ENCODE measurements around the gene CRB1. TPM values are rescaled to one million over a fixed set of nuclear protein-coding genes. Genes with fewer than 3 reads are reported as not detected.

Gene CRB1
- total RNA-seq, 1 donor from 2014 or later, result 0.05 TPM

DNA sequence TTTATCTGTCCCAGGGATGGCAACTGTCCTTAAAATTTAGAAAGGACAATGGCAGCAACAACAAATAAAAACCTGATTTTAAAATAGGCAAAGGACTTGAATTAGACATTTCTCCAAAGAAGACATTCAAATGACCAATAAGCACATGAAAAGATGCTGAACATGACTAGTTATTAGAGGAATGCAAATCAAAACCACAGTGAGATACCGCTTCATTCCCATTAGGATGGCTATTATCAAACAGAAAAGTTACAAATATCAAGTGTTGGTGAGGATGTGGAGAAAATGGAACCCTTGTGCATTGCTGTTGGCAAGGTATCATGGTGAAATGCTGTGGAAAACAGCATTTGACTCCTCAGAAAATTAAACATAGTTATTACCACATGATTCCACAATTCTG is 120.7 kb downstream of the CRB1 start:
- DNase-seq, result no peak
- intact Hi-C loops (cut with micrococcal nuclease), result no loop called here
- H3K27me3 ChIP-seq (ENCODE audit: low read depth), result no peaks in the 10 kb centered on the region
- no peaks in the 10 kb centered on the region for H3K36me3 ChIP-seq
- no peaks in the 10 kb centered on the region for H3K4me1 ChIP-seq
- no peaks in the 10 kb centered on the region for H3K9me3 ChIP-seq (replicated peaks)
- TF ChIP-seq, protein P1, sequence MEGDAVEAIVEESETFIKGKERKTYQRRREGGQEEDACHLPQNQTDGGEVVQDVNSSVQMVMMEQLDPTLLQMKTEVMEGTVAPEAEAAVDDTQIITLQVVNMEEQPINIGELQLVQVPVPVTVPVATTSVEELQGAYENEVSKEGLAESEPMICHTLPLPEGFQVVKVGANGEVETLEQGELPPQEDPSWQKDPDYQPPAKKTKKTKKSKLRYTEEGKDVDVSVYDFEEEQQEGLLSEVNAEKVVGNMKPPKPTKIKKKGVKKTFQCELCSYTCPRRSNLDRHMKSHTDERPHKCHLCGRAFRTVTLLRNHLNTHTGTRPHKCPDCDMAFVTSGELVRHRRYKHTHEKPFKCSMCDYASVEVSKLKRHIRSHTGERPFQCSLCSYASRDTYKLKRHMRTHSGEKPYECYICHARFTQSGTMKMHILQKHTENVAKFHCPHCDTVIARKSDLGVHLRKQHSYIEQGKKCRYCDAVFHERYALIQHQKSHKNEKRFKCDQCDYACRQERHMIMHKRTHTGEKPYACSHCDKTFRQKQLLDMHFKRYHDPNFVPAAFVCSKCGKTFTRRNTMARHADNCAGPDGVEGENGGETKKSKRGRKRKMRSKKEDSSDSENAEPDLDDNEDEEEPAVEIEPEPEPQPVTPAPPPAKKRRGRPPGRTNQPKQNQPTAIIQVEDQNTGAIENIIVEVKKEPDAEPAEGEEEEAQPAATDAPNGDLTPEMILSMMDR (IDR thresholded peaks at IDR 0.05; ENCODE audit: borderline replicate concordance), result no peak
- H3K4me3 ChIP-seq, result no peak overlapping the region
- H3K27ac ChIP-seq (replicated peaks), result no peak overlapping the region

DNA sequence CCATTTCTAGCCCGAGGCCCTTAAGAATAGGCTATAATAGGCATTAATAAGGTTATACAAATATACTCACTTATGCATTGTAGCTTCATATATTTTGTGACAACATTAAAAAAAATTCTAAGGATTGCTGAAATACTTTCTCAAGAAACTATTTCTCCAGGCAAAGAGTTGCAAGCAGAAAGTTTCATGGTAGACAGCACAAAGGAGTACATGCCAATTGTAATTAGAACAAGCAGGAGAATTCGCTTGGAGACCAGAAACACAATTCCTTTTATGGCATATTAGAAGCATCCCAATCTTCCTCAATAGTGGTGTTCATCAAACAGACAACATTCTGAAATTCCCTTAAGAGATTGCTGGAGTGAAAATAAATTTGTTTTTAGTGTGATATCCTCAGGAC is 122.8 kb downstream of the CRB1 start:
- Histone ChIP-seq H3K36me3 (no peaks in the 10 kb centered on the region), H3K27ac (replicated peaks) (no peak overlapping the region), H3K9me3 (replicated peaks) (no peaks in the 10 kb centered on the region), H3K4me3 (no peak overlapping the region), H3K27me3 (ENCODE audit: low read depth) (no peaks in the 10 kb centered on the region), H3K4me1 (no peaks in the 10 kb centered on the region)
- TF ChIP-seq, protein P1 (IDR thresholded peaks at IDR 0.05; ENCODE audit: borderline replicate concordance), result no peak
- intact Hi-C loops (cut with micrococcal nuclease), result no loop called here
- DNase-seq, result no peak

DNA sequence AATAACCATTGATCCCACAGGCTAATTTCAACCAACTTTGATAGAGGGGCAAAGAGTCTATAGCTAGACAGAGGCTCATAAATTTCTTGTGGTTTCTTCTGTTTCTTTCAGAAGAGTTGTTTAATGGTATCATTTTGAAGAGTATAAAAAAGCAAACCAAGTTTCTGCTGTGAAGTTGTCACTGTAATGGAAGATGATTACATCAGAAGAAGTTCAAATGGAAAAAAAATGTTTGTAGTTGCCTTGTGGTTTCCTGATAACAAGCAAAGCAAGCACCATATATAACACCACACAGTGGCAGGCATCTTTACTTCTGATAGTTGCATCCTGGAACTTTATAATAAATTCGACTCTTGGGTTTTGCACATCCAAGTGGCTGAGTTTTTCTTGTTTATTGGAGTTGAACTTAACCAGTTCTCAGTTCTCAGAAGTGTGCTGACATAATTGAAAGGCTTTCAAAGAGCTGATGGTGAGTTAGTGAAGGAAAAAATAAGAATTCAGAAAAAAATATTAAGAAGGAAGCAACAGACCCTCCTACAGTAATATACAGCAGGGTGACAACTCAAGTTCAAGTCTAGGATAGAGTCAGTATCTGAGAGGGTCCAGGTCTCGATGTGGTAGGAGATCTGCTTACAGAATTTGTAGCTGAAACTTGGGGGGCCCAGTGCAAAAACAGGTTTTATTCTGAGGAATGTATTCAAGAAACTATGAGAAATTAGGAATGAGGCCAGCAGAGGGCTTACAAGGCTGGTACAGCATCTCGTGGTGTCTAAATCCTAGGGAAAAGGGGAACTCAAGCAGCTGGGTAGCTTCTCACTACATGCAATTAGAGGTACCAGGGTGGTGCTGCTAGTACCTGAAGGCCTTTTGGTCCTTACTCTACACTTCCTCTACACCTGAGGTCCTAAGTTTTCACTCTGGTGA is 123.5 kb downstream of the CRB1 start:
- no peak for DNase-seq
- Histone ChIP-seq H3K4me3 (no peak overlapping the region), H3K4me1 (no peaks in the 10 kb centered on the region), H3K36me3 (no peaks in the 10 kb centered on the region), H3K27ac (replicated peaks) (no peak overlapping the region), H3K27me3 (ENCODE audit: low read depth) (no peaks in the 10 kb centered on the region), H3K9me3 (replicated peaks) (no peaks in the 10 kb centered on the region)
- TF ChIP-seq, protein P1 (IDR thresholded peaks at IDR 0.05; ENCODE audit: borderline replicate concordance), result no peak
- intact Hi-C loops (cut with micrococcal nuclease), result no loop called here

DNA sequence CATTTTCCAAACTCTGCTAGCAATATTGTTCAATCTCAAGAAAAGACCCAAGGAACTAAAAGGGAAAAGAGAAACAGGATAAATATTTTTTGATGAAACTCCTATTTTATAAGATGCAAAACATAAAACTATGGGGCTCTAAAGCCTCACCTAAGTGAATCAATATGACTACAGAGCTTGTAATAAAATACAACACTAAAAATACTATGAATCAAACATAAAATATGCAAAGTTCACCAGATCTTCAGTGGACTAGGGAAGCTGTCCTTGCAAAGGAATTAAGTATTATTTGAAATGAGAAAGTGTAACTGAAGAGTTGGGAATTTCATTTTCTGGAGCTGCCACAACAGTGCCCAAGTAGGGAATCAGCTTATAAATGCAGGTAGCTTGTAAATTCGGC is 124.5 kb downstream of the CRB1 start:
- Histone ChIP-seq H3K4me1 (no peaks in the 10 kb centered on the region), H3K27ac (replicated peaks) (no peak overlapping the region), H3K27me3 (ENCODE audit: low read depth) (no peaks in the 10 kb centered on the region), H3K4me3 (no peak overlapping the region), H3K36me3 (no peaks in the 10 kb centered on the region), H3K9me3 (replicated peaks) (no peaks in the 10 kb centered on the region)
- intact Hi-C loops (cut with micrococcal nuclease), result no loop called here
- TF ChIP-seq, protein P1 (IDR thresholded peaks at IDR 0.05; ENCODE audit: borderline replicate concordance), result no peak
- no peak for DNase-seq

DNA sequence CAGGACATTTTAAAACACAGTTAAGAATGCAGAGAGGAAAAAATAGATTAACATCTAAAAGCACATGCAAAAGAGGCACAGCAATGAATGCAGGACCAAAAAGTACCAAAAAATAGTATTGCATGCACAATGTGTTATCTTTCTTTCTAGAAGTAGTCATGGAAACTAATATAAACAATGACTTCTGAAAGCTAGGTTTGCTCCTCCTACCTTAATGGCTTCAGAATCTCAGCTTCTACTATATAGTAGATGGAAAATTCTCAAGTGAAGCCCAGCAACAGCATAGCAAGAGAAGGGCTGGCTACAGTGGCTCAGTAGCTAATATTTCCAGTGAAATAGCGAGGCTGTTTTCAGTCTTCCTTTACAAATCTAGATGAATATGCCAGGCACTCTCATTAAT is 125.1 kb downstream of the CRB1 start:
- intact Hi-C loops (cut with micrococcal nuclease), result no loop called here
- TF ChIP-seq, protein P1 (IDR thresholded peaks at IDR 0.05; ENCODE audit: borderline replicate concordance), result no peak
- no peak overlapping the region for H3K27ac ChIP-seq (replicated peaks)

More for the DNA sequence above, 125.1 kb downstream of the CRB1 start:
- Histone ChIP-seq H3K4me1 (no peaks in the 10 kb centered on the region), H3K4me3 (no peak overlapping the region), H3K36me3 (no peaks in the 10 kb centered on the region), H3K27me3 (ENCODE audit: low read depth) (no peaks in the 10 kb centered on the region), H3K9me3 (replicated peaks) (no peaks in the 10 kb centered on the region)
- DNase-seq, result no peak

Measured in left ventricle myocardium inferior (tissue), 1 donor.